ENCODE data around the gene ZNF710.

The ZNF710 gene

GRCh38 chr15:90126022-90126421 lies 124.9 kb downstream of the ZNF710 start:
- Histone ChIP-seq H3K27me3 (no peaks in the 10 kb centered on the region), H3K27ac (no peak overlapping the region), H3K4me3 (no peak overlapping the region), H3K36me3 (no peaks in the 10 kb centered on the region), H3K9me3 (no peaks in the 10 kb centered on the region), H3K4me1 (peaks cover 0 to 15% (median 8%) of the 10 kb centered on the region in 4 donors)
- TF ChIP-seq, protein P1, sequence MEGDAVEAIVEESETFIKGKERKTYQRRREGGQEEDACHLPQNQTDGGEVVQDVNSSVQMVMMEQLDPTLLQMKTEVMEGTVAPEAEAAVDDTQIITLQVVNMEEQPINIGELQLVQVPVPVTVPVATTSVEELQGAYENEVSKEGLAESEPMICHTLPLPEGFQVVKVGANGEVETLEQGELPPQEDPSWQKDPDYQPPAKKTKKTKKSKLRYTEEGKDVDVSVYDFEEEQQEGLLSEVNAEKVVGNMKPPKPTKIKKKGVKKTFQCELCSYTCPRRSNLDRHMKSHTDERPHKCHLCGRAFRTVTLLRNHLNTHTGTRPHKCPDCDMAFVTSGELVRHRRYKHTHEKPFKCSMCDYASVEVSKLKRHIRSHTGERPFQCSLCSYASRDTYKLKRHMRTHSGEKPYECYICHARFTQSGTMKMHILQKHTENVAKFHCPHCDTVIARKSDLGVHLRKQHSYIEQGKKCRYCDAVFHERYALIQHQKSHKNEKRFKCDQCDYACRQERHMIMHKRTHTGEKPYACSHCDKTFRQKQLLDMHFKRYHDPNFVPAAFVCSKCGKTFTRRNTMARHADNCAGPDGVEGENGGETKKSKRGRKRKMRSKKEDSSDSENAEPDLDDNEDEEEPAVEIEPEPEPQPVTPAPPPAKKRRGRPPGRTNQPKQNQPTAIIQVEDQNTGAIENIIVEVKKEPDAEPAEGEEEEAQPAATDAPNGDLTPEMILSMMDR (IDR thresholded peaks at IDR 0.05) = no peak
- no peak for DNase-seq
- intact Hi-C loops (cut with DNase I; ENCODE audit: low total_unique reads) = no loop called here

DNA sequence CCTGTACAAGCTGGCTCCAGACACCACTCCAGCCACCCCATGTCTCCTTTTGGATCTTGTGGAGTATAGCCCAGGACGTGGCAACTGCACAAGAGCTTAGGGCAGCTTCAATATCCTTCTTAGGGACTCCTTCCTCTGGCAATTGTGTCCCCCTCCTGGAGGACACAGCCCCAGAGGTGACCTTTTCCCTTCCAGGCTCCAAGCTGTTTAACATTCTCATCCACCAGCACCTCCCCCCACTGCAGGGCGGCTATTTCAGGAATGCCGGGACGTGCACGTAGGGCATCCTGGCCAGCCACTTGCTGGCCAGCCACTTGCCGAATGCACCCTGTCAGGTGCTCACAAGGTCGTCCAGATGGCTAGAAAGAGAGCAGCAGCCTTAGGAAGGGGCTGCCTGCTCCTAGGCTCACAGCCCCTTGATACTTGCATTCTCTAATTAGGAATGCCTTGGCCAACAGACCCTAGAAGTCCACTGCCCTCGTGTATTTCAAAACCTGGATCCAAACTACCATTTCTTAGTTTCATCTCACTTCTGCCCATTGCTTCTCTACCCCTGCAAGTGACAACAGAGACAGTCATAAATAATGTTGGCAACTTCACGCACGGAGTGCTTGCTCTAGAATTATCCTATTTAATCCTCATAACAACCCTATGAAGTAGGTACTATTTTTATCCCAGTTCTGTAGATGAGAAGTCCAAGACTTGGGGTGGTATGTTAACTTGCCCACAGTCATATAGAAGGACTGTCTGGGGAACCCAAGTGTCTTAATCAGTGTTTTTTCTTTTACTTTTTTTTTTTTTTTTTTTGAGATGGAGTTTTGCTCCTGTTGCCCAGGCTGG lies 125.7 kb downstream of the ZNF710 start:
- Histone ChIP-seq H3K36me3 (no peaks in the 10 kb centered on the region), H3K27ac (peak overlapping the region in 1 of 2 donors; percentile 14), H3K9me3 (no peaks in the 10 kb centered on the region), H3K4me1 (peaks cover 0 to 15% (median 8%) of the 10 kb centered on the region in 4 donors), H3K4me3 (no peak overlapping the region), H3K27me3 (no peaks in the 10 kb centered on the region)
- intact Hi-C loops (cut with DNase I; ENCODE audit: low total_unique reads) = no loop called here
- TF ChIP-seq, protein P1 (IDR thresholded peaks at IDR 0.05) = no peak
- no peak for DNase-seq

DNA sequence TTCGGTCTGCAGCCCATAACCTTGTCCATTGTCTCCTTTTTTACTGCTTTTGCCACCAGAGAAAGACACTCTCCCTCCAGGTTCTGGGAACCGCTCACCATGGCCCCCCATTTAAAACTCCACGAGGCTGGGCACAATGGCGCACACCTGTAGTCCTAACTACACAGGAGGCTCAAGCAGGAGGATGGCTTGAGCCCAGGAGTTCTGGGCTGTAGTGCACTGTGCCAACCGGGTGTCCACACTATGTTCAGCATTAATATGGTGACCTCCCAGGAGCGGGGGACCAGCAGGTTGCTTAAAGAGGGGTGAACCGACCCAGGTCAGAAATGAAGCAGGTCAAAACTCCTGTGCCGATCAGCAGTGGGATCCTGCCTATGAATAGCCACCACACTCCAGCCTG lies 129.2 kb downstream of the ZNF710 start:
- intact Hi-C loops (cut with DNase I; ENCODE audit: low total_unique reads) = no loop called here
- TF ChIP-seq, protein P1 (IDR thresholded peaks at IDR 0.05) = no peak
- Histone ChIP-seq H3K27me3 (no peaks in the 10 kb centered on the region), H3K9me3 (no peaks in the 10 kb centered on the region), H3K36me3 (no peaks in the 10 kb centered on the region), H3K27ac (no peak overlapping the region), H3K4me1 (peaks cover 0 to 15% (median 8%) of the 10 kb centered on the region in 4 donors), H3K4me3 (no peak overlapping the region)
- DNase-seq = no peak
